Brain pericyte (primary cell): ENCODE measurements around the gene RNF208.

Experiments used
- DNase-seq: peaks from one replicate; pipeline ENCODE4 v3.0.0-alpha.2; 2012; ENCODE audit warnings: low read depth, low spot score

RNF208 gene

DNA sequence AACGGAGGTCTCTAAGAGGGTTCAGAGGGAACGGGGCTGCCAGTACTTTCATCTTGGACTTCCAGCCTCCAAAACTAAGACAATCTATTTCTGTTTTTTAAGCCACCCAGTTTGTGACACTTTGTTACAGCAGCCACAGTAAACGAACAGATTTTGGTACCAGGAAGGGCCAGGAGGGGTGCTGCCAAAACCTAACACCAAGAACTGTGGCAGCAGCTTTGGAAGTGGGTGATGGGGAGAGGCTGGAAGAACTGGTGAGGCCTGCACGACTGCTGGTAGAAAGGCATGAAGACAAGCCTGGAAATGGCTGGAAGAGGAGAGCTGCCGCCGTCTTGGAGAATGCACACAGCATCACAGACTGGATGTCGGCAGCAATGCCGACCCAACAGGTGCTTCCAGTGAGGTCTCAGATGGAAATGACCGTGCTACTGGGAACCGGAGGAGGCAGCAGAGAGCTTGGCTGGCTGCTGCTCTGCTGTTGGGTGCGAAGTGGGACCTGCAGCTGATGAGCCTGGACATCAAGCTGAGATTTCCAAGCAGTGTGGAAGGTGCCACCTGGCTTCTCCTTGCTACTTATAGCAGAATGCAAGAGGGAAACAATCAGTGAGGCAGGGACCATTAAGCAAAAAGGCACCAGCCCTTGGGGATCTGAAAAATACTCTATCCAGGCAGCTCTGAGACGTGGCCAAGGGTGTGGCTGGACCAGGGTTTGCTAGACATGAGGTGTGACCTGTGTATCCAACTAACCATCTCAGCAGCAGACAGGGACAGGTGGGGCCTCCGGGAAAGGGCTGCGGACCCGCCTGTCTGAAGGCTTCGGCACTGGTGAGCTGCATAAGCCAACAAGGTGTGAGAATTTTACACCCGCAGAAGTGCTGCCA, 45.5 kb downstream of the RNF208 start:
- no peak for DNase-seq

DNA sequence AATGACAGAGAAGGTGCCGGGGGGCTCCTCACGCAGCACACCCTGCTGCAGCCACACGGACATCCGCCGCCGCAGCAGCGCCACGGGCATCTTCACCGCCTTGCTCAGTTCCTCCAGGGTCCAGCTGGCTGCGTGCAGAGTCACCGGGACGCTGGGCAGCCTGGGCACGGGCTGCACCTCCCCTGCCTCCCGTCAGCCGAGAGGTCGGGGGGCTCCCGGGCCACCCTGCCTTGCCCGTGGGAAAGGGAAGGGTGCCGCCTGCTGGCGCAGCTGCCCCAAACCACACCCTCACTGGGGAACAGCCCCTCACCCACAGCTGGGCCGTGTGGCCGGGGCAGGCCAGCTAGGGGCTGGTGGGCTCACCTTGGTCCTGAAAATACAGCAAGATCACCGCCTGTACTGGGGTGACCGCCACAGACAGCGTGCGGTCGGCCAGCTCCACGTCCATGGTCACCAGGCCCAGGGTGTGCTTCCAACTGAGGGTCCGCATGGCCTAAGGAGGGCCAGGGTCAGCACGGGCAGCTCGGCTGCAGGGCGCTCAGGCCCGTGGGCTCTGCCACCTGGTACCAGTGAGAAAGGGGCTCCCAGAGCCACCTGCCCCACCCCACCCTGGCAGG, 46.6 kb downstream of the RNF208 start:
- DNase-seq, result no peak

DNA sequence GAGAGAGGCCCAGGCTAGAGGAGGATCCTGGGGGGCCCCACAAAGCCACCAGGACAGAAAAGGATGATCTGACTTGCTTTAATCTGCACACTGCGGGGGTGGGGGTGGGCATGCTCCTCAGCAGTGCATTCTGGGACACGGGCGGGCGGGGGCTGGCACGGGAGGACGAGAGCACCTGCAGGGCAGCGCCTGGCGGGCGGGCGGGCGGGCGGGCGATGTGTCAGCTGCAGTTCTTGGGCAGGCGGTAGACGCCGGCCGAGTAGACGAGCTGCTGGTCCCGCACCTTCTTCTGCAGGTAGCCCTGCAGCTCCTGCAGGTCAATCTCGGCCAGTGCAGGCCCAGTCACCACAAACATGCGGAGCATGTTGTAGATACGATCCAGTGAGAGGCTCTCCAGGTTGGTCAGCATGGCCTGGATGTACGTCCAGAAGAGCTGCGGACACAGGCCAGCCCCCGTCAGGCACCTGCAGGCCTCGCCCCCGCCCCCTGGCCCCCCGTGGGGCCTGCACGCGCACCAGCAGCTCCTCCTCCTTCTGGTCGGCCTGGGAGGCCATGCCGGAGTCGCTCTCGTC, 47.2 kb downstream of the RNF208 start:
- DNase-seq, result no peak

DNA sequence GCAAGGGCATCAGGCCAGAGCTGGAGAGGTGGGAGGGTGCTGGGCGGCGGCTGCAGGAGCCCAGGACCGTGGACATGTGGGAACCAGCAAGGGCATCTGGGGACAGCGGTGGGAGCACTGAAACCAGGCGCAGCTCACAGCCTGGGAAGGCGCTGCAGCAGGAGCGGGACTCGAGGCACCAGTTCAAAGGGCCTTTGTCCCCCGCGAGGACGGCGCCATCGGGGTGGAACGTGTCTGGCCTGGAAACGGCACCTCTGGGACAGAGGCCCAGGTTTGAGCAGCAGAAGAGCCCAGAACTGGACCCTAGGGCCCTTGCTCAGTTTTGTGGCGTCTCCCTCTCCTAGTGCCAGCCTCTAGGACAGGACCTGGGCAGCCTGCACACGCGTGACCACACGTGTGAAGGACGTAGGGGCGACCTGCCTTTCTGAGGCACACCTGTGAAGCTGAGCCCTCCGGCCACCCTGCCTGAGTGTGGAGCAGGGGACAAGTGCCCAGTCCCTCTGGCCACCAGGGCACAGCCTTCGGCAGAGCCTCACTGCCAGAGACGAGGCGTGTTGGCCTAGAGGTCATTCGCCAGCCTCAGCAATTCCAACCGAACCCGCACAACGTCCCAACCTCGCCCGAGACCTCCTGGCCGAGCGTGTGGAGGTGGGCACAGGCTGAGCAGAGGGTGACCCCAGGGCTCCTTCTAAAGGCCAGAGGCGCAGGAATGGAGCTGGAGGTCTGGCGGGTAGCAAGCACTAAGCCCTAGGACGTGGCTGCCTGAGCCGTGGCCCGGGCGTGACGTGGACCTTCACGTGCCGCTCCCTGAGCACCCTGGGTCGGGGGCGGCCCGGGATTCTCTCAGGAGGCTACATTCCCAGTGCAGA, 48.0 kb downstream of the RNF208 start:
- no peak for DNase-seq

DNA sequence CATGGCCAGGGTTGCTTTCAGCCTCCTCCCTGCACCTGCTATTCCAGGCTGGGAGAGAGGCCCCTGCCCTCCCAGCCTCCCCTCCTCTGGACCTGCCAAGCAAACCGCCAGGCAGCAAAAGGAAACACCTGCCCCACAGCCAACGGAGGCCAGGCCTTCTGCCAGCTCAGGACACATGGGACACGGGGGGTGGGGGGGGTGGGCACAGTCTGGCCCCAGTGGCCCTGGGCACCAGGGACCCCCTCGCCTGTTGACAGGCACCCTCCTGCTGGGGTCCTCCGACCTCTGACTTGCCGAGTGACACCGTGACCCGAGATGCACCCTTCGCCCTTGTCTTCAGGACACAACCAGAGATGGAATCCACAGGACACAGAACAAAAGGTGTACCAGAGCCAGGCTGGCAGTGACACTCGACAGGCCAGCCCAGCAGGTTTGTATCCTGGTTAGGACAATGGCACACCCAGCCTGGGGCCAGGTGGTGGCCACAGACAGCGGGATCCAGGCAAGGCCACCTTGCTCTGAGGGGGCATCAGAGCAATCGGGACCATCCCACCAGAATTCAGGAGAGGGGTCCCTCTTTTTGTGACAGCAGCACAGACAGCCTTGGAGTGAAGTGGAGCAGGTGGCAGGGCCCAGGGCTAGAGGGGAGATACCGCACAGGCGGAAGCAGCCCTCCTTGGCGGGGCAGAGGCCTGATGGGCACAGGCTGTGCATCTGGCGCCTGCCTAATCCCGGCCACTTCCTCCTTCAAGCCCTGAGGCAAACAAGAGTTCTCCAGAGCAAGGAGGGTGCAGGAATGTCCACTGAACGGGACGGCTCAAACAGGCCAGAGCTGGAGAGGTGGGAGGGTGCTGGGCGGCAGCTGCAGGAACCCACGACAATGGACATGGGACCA, 48.9 kb downstream of the RNF208 start:
- DNase-seq, result no peak

DNA sequence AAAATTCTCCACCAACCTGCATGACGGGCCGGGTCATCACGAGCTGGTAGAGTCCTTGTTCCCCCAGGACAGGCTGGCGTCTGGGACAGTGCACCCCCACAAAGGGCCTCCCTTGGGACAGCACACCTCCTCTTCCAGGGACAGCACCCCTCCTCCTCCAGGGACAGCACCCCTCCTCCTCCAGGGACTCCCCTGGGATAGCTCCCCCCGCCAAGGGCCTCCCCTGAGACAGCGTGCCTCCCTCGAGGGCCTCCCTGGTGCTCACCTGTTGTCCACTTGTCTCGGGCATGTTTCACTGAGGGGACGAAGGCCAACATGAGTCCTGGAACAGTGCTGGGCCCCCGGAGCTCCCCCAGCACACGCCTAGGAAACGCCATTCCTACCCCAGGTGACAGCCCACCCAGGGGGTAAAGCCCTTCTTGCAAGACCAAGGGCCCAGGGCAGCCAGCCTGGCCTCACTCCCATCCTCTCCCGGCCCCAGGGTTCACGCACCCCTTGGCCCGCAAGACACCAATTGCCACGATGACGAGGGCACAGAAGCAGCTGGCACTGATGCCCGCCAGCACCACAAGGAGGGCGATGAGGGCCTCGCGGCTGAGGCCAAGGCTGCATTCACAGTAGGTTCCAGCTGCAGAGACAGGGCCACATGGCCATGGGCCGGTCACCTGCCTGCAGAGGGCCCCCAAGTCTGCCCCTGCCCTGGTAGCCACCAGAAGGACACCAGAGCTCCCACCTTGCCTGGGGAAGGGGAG, 50.7 kb downstream of the RNF208 start:
- no peak for DNase-seq

DNA sequence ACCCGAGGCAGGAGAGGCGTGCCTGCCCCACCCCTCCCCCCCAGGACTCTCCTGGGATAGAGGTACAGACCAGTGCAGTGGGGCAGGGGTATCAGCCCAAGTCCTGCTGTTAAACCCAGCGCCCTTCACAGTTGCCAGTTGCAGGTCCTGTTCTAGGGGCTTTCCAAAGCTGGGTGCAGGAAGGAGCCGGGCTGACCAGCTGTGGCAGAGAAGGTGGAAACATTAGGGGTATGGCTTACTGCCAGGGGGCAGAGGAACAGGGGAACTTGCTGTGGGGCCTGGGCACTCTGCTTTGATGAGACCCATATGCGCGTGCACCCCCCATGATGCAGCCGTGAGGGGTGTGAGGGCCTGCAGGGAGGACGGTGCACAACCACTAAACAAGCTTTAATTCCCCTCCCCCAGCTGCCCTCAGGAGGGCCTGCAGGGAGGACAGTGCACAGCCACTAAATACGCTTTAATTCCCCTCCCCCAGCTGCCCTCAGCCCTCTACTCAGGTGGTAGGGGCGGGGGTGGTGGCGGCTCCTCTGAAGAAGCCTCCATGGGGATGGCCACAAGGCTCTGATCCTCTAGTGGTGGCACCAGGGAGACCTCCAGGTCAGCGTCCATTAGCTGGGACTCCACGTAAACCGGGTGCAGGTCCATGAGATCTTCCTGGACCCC, 51.4 kb downstream of the RNF208 start:
- DNase-seq, result no peak
